Epithelial cell of esophagus (primary cell): Measurements from ENCODE around the gene KDM4F.
A peak's percentile ranks its signal among the peaks of the same experiment; 100 is the strongest.

Source experiments
- DNase-seq: peaks from one replicate; pipeline ENCODE4 v3.0.0; 2010; ENCODE audit warnings: low read depth
- H3K4me3 ChIP-seq: 2 replicates; pipeline ENCODE4 v1.5.1; 2011; ENCODE audit warnings: mild to moderate bottlenecking, low read length, control low read depth
- TF ChIP-seq, protein P1 (sequence below): IDR thresholded peaks from 2 replicates; pipeline ENCODE4 v1.5.1; 2011; ENCODE audit warnings: low read depth, mild to moderate bottlenecking, low read length, control low read depth, inconsistent platforms; ENCODE audit not compliant: insufficient read depth; ENCODE audit errors: missing control alignments

Gene KDM4F

GRCh38 chr11:95065336-95065735, 16.1 kb downstream of the KDM4F start:
- peak; percentile 77 for DNase-seq
- TF ChIP-seq, protein P1, sequence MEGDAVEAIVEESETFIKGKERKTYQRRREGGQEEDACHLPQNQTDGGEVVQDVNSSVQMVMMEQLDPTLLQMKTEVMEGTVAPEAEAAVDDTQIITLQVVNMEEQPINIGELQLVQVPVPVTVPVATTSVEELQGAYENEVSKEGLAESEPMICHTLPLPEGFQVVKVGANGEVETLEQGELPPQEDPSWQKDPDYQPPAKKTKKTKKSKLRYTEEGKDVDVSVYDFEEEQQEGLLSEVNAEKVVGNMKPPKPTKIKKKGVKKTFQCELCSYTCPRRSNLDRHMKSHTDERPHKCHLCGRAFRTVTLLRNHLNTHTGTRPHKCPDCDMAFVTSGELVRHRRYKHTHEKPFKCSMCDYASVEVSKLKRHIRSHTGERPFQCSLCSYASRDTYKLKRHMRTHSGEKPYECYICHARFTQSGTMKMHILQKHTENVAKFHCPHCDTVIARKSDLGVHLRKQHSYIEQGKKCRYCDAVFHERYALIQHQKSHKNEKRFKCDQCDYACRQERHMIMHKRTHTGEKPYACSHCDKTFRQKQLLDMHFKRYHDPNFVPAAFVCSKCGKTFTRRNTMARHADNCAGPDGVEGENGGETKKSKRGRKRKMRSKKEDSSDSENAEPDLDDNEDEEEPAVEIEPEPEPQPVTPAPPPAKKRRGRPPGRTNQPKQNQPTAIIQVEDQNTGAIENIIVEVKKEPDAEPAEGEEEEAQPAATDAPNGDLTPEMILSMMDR = no peak
- H3K4me3 ChIP-seq = no peak overlapping the region

DNA sequence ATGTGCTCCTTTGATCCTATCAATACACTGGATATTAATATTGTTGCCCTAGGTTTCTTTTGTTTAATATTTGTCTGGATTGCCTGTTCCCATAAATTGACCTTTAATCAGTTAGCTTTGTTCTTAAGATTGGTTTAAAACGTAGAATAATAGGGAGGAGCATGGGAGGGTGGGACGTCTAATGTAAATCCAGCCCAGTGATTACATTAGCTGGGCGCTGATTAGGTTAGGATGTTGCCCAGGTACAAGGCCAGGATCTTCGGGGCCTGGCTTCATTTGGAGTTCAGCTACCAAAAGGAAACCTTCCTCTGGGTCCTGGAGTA, 17.5 kb downstream of the KDM4F start, which contains the start of gene SRSF8:
TSS of gene SRSF8 (plus strand) at position 204 of the 323 bp plus-strand sequence. CDS start 308 bp downstream, outside the sequence.
- DNase-seq = no peak
- peak within 1 kb of the TSS; percentile 94 for H3K4me3 ChIP-seq
- TF ChIP-seq, protein P1 = no peak

DNA sequence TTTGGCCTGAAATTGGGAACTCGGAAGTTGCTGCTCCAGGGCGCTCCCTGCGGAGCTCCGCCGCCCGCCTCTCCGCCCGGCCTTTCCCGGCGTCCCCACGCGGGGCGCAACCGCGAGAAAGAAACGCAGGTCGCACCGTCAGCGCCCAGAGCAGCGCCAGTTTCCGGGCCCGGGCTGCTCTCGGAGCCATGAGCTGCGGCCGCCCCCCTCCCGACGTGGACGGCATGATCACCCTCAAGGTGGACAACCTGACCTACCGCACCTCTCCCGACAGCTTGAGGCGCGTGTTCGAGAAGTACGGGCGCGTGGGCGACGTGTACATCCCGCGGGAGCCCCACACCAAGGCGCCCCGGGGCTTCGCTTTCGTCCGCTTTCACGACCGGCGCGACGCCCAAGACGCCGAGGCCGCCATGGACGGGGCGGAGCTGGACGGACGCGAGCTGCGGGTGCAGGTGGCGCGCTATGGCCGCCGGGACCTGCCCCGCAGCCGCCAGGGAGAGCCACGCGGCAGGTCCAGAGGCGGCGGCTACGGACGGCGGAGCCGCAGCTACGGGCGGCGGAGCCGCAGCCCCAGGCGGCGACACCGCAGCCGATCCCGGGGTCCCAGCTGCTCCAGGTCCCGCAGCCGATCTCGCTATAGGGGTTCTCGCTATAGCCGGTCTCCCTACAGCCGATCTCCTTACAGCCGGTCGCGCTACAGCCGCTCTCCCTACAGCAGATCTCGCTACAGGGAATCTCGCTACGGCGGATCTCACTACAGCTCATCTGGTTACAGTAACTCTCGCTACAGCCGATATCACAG, 18.0 kb downstream of the KDM4F start:
- peak; percentile 74 for DNase-seq
- TF ChIP-seq, protein P1 = peak; percentile 51
- peak overlapping the region; percentile 94 for H3K4me3 ChIP-seq

DNA sequence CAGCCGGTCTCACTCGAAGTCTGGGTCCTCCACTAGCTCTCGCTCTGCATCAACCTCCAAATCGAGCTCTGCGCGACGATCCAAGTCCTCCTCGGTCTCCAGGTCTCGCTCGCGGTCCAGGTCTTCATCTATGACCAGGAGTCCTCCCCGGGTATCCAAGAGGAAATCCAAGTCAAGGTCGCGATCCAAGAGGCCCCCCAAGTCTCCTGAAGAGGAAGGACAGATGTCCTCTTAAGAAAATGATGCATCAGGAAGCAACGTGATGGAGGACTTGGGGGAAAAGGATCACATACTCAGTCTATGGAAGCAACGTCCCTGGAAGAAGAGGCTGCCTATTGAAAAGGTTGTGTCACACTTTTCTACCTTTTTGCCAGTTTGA, 18.6 kb downstream of the KDM4F start:
- TF ChIP-seq, protein P1 = no peak
- no peak for DNase-seq
- peak overlapping the region; percentile 94 for H3K4me3 ChIP-seq

- TF ChIP-seq, protein P1 = no peak
- H3K4me3 ChIP-seq = peak overlapping the region; percentile 94
- DNase-seq = peak; percentile 97
Measured at GRCh38 chr11:95068549-95068948, 19.3 kb downstream of the KDM4F start.

- DNase-seq = no peak
- TF ChIP-seq, protein P1 = no peak
- H3K4me3 ChIP-seq = no peak overlapping the region
Measured at GRCh38 chr11:95070471-95070870, 21.2 kb downstream of the KDM4F start.

DNA sequence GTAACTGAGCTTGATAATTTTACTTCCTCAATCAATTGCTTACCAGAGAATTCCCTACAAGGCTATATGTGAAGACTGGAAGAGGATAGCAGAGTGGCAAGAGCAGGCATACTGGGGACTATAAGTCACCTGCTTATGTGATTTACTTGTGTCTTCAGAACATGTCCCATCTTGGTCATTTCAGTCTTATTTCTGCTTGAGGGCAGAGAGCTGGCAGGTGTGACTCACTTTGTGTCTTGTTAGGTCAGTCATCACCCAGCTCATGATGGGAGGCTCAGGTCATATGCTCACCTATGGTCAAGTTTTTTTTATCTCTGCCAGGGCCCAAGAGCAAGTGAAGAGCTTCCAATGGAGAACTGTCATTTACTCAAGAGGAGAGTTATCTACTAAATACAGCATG, 23.7 kb downstream of the KDM4F start:
- H3K4me3 ChIP-seq = no peak overlapping the region
- TF ChIP-seq, protein P1 = no peak
- DNase-seq = peak; percentile 72
